Kidney glomerular epithelial cell (primary cell): Measurements from ENCODE around the gene PPP1R27.

Experiments
- DNase-seq: peaks from one replicate; lab custom pipeline; 2025; lab: John Stamatoyannopoulos, UW

Gene PPP1R27

DNA sequence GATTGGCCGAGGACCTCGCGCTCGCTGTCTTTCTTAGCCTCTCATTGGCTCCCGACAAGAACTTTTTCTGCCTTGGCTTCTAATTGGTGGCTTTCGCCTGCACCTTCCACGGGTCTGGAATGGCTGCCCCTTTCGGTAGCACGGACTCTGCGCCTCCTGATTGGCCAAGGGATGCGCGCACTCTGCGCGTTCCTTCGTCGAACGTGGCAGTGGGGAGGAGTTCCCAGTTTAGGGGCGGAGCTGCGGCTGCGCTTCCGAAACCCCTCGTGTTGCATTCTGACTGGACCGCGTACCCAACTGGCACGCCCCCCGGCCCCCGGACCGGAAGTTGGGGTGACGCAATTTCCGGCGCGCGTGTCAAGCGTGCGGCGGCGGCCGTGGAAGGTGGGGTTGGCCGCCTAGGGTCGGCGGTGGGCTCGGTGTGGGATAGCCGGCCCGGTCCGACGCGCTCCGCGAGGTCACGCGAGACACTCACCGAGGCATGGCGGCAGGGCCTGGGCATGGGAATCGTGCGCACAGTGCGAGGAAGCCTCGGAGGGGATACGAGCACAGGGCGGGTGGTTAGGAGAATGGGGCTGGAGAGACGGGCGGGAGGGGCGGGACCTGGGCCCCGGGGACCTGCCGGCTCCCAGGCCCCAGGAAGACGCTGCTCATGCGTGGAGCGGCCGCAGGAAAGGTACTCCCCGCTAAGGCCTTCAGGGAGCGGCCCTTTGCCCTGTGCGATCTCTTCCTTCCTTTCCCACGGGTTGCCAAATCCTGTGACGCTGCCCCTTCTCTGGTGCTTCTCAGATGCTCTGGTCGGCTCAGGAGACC, 26.1 kb upstream of the PPP1R27 start:
- peak; percentile 100 for DNase-seq

DNA sequence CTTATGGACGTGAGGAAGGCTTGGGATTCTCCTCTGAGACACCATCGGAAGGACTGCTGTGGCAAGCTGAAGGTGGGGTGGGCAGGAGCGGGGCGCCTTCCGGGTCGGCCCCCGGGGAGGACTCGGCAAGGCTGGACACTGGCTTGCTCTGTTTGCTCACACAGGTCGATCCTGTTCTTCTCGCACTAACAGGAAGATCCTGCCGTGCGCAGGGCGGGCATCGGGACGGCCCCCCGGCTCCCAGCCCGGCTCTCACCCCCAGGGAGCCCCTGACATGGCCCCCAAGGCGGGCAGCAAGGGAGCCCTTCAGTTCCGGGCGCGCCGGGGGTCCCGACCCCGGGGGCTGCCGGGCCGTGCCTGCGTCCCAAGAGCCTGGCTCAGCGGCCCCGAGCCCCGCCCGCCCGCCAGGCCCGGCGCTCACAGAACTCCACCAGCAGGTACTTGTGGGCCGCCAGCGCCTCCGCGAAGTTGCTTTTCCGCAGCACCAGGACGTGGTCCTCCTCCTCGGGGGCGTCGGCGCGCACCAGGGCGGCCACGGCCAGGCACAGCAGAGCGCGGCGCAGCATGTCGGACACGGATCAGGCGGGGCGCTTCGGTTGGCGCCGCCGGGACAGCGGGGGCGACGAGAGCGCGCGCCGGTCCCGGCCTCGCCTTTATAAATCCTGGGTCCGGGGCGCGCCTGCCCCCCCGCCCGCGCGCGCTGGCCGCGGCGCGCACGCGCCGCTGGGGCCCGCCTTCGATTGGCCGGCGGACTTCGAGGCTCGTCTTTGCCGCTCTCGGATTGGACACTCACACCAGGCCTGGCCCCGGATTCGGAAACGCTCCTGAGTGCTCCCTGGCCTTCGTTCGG, 25.3 kb upstream of the PPP1R27 start, which contains the start of gene P4HB:
Gene P4HB (minus strand): TSS at position 630 of the 850 bp plus-strand sequence. CDS start 64 bp downstream, at position 566.
- no peak for DNase-seq

DNA sequence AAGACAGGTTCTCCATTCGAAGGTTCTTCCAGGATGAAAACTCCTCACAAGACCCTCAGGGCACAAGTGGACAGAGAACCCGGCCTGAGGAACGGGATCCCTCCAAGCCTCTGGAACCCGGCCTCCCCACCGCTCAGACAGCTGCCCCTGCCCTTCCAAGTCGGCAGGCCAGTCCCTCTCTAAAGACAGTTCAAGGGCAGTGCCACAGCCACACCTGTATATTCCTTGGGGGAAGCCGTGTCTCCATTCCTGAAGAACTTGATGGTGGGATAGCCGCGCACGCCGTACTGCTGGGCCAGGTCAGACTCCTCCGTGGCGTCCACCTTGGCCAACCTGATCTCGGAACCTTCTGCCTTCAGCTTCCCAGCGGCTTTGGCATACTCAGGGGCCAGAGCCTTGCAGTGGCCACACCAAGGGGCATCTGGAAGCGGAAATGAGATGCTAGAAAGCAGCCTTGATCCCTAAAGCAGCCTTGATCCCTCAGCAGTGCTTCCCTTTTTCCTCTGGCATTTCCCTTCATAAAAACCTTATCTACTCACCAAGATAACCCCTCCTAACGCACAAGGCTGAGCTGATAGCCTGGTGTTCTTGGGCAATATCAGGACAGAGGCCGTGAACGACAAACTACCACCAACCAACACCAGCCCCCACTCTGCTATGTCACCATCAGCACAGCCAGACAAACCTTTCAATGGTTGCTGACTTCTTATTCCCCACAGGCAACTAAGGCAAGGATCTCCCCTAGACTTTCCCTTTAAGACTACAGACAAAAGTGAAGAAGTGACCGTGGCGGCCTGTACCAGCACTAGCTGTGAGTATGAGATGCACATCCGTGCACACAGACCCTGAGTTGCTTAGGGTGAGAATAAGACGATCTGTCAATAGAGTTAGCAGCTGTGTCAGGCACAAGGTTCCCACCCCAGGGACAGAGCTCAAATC, 24.4 kb upstream of the PPP1R27 start:
- DNase-seq = no peak

DNA sequence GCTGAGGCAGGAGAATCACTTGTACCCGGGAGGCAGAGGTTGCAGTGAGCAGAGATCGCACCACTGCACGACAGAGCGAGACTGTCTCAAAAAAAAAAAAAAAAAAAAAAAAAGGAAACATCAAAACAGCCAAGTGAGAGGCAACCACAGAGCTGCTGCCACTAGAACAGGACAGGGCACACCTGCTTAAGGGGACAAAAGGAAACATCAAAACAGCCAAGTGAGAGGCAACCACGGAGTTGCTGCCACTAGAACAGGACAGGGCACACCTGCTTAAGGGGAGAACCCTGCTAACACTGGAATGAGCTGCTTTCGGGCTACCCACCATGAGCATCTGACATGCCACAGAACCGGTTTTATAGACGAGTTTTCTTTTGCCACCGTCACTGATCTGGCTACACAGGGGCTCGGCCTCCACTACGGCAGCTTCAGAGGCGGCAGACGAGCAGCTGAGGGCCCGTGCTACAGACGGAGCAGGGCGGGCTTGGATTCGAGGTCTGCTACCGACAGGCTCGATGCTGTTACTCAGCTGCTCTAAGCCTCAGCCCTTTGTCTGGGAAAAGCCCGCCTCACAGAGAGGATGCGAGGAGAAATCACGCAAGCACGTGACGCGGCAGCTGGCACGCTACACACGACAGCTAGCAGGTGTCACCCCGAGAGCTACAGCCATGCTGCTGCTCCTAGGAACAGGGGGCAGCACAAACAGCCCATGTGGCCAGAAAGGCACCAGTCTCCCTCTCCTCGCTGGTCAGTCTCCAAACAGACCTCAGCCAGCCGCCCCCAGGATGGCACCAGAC, 23.5 kb upstream of the PPP1R27 start:
- DNase-seq = no peak

- no peak for DNase-seq
Observed at GRCh38 chr17:81854974-81855774, 20.3 kb upstream of the PPP1R27 start.

GRCh38 chr17:81852237-81852636, 17.4 kb upstream of the PPP1R27 start:
- no peak for DNase-seq

- no peak for DNase-seq
Observed at GRCh38 chr17:81851423-81851822, 16.6 kb upstream of the PPP1R27 start.

- DNase-seq = no peak
Observed at GRCh38 chr17:81849457-81849856, 14.6 kb upstream of the PPP1R27 start.

DNA sequence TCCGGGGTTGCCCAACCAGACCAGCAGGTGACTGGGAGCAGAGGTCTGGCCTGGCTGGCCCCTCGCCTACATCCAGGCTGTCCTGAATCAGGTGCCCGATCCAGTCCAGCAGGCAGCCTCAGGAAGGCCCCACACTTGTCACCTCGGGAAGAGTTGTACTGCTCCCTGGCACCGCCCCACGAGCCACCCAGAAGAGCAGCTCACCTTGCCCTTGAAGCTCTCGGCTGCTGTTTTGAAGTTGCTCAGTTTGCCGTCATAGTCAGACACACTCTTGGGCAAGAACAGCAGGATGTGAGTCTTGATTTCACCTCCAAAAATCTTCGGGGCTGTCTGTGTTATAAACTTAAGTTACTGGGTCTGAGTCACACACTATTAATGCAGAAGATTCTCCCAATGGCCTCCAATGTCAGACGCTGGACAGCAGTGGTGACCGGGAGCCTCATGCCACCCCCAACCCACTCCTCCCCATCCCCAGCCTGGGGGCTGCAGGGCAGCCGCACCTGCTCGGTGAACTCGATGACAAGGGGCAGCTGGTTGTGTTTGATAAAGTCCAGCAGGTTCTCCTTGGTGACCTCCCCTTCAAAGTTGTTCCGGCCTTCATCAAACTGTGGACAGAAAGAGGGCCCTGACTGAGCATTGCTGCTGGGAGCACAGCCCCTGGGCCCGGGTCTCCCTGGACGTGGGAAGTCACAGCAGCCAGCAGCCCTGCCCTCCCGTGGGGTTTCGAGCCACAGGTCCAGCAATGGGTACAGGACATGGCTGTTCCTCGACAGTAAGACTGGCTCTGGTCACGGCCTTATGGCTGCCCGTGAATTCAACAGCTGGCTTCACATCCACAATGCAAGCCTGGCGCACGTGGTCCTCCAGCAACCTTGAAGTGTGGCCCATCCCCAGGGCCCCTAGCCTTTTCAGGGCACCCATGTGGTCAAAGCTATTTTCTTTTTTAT, 12.2 kb upstream of the PPP1R27 start:
- no peak for DNase-seq

DNA sequence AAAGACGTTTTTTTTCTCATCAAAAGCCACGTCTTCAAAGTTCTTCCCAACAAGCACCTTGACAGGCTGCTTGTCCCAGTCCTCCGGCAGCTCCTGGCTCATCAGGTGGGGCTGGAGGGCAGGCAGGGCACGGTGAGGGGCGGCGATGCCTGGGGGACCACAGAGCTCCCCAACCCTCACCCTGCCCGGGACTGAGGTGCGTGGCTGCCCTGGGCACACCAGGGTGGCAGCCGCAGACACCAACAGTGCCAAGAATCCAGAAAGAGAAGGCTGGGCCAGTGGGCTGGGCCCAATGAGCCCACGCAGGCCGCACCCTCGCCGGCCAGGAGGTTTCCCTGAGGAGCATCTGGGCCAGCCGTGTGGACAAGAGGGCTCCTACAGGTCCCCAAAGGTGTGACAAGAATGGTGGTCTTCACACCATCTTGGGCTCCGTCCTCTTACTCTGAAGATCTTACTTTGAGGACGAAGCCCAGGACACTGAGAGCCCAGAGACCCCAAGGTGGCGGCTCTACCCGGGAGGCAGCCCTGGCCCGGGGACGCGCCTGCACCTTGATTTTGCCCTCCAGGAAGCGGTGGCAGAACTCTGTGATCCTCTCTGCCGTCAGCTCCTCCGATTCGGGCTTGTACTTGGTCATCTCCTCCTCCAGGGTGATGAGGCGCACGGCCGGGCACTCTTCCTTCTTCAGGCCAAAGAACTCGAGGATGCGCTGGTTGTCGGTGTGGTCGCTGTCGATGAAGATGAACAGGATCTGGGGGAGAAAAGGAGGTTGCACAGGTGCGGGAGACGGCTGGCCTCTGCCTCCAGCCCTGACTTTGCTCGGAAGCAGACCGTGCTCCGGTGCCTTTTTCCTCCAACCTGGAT, 11.3 kb upstream of the PPP1R27 start:
- DNase-seq = no peak

- no peak for DNase-seq
Observed at GRCh38 chr17:81845361-81845760, 10.5 kb upstream of the PPP1R27 start.

DNA sequence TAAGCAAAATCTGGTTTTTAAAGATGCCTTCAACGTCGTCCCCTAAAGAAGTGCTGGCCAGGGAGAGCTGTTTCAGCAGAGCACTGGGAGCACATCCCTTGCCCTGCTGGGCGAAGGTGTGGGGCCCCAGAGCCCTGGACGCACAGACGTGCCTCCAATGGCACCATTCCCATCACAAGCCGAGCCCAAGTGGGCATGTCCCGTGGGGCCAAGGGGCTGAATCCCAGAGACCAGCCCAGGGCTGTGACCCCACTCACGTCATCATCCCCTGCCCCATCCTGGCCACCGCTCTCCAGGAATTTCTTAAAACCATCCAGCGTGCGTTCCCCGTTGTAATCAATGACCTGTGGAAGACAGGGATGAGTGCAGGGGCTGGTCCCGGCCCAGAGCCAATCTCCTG, 10.0 kb upstream of the PPP1R27 start:
- DNase-seq = no peak

DNA sequence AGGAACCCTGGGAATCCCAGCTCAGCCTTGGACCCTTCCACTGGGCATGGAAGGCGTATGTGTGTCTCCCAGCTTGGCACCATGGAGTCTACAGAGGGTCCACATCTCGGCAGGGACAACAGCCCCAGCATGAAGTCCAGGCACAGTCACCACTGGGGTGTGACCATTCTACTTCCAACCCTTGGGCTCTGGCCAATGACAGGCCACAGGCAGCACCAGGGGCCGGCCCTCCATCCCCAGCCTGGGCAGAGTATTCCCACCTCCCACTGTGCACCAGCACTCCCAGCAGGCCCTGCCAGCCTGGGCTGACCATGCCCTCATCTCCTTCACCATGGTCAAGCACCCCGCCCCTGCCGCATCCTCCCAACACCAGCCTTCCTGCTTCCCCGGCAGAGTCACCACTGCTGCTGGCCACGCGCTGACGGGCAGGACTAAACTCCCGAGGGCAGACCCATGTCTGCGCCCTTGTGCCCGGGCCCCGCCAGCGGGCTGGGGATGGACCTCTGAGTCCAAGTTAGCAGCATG, 9.5 kb upstream of the PPP1R27 start:
- no peak for DNase-seq

- no peak for DNase-seq
Observed at GRCh38 chr17:81843713-81844326, 9.0 kb upstream of the PPP1R27 start.

GRCh38 chr17:81842725-81843504, 8.1 kb upstream of the PPP1R27 start:
- no peak for DNase-seq

GRCh38 chr17:81842378-81842724, 7.5 kb upstream of the PPP1R27 start:
- DNase-seq = no peak

DNA sequence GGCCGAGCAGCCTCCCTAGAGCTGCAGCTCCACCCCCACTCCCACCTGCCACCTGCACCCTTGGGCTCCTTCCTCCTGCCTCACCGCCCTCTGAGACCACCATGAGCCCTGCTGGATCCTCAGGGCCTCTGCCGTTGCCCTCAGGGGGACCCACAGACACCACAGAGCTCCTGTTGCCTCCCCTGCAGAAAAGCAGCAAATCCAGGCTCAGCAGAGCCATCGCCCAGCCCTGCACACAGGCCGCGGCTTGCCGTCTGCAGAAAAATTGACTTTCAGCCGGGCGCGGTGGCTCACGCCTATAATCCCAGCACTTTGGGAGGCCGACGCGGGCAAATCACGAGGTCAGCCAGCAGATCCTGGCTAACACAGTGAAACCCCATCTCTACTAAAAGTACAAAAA, 7.0 kb upstream of the PPP1R27 start:
- no peak for DNase-seq
